Ectodermal cell (in vitro differentiated cells): ENCODE measurements around the gene NSF.
"Not testable (repeated sequence)": the region's sequence is repeated elsewhere in the genome, so short reads cannot be mapped to it uniquely, and the experiment has no call there.

Experiments
- H3K27ac ChIP-seq: 2 replicates; pipeline ENCODE4 v1.7.0; 2013; ENCODE audit warnings: mild to moderate bottlenecking, low read depth, low read length; ENCODE audit not compliant: insufficient read depth, poor library complexity, severe bottlenecking
- H3K27me3 ChIP-seq: 2 replicates; pipeline ENCODE4 v1.7.0; 2013; ENCODE audit warnings: mild to moderate bottlenecking, low read length; ENCODE audit not compliant: insufficient read depth, control insufficient read depth, poor library complexity, severe bottlenecking
- H3K36me3 ChIP-seq: one replicate; pipeline ENCODE4 v1.7.0; 2013; ENCODE audit warnings: low read length; ENCODE audit not compliant: control insufficient read depth, insufficient read depth
- H3K4me1 ChIP-seq: one replicate; pipeline ENCODE4 v1.7.0; 2013; ENCODE audit warnings: low read length; ENCODE audit not compliant: control insufficient read depth, insufficient read depth
- H3K4me3 ChIP-seq: 2 replicates; pipeline ENCODE4 v1.7.0; 2013; ENCODE audit warnings: low read depth, low read length, control low read depth; ENCODE audit not compliant: insufficient read depth
- H3K9me3 ChIP-seq: 2 replicates; pipeline ENCODE4 v1.7.0; 2013; ENCODE audit warnings: mild to moderate bottlenecking, low read length, moderate library complexity; ENCODE audit not compliant: control insufficient read depth
- WGBS, 2 experiments: methylation state at CpG; one replicate each; pipeline ENCODE4 v1.1.7; 2013; ENCODE audit warnings: missing lambda C conversion rate in 2 of 2; 5-methylcytosine and 5-hydroxymethylcytosine counted together

Gene NSF

DNA sequence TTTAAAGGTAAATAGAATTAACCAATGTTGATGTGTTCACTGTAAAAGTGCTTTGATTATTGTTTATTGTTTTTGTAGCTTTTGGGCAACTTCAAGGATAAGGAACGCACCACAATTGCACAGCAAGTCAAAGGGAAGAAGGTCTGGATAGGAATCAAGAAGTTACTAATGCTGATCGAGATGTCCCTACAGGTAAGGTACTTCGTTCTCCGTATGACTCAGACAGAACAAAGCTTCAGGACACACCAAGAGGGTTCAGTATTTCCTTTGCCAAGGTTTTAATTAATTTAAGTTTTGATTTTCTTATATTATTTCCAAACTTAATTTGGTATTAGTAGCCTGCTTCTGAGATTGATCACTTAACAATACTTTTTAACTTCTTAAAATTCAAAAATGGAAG lies 161.0 kb downstream of the NSF start:
- H3K9me3 ChIP-seq: no peaks in the 10 kb centered on the region
- 93 to 99% methylated on average over 4 of the region's 4 CpGs for WGBS, 2 experiments

DNA sequence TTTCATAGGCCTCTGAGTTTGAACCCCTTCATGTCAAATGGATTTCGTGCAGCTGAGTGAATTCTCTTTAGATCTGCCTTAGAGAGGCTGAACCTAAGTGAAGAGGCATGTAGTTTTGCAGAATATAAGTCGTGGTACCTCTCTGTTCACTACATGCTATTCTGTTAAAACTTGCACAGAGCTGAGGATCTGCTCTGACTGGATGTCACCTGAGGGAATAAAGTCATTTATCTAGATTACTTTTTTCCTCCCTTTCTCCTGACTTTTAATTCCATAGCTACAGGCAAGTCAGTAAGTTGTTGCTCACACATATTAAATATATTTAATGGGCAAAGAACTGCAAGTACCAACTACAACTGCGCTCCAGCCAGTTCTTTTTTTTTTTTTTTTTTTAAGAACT lies 163.3 kb downstream of the NSF start:
- no peaks in the 10 kb centered on the region for H3K27me3 ChIP-seq
- H3K36me3 ChIP-seq: peaks cover 21% of the 10 kb centered on the region
- H3K27ac ChIP-seq: no peak overlapping the region
- WGBS, 2 experiments: 90 to 94% methylated on average over 2 to 3 of the region's 3 CpGs
- no peak overlapping the region for H3K4me3 ChIP-seq
- no peaks in the 10 kb centered on the region for H3K4me1 ChIP-seq
- no peaks in the 10 kb centered on the region for H3K9me3 ChIP-seq

More for the DNA sequence above, 161.0 kb downstream of the NSF start:
- no peak overlapping the region for H3K4me3 ChIP-seq
- no peaks in the 10 kb centered on the region for H3K27me3 ChIP-seq
- H3K4me1 ChIP-seq: no peaks in the 10 kb centered on the region
- peaks cover 21% of the 10 kb centered on the region for H3K36me3 ChIP-seq
- no peak overlapping the region for H3K27ac ChIP-seq

DNA sequence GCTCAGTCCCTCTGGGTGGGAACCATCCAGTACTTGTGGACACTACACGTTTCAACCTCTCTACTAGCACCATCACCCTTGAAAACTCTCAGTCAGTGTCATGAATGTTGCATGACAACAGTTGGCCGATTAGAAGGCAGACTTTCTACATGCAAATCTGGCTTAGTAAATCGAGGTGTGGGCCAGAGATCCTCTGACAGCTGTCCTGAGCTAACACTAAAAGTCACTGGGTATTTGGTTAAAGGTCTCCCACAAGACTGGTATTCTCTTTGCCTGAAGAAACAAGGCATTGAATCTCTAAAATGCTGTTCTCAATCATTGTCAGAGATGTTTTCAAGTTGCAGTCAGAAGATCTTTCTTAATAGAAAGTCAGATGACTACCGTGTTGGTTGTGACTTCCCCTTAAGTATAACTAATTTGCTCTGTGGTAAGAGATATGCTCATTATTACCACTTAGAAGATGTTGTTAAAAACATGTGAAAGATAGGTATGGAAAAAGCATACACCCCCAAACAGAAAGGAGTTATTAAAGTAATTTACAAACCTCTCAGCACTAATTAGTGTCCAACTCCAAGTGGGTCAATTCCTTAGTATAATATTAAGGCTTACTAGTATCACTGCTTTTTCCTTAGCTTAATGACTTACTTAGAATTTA lies 165.7 kb downstream of the NSF start:
- H3K36me3 ChIP-seq: peaks cover 21% of the 10 kb centered on the region
- H3K27ac ChIP-seq: no peak overlapping the region
- H3K27me3 ChIP-seq: no peaks in the 10 kb centered on the region
- no peaks in the 10 kb centered on the region for H3K4me1 ChIP-seq
- no peak overlapping the region for H3K4me3 ChIP-seq
- H3K9me3 ChIP-seq: no peaks in the 10 kb centered on the region
- WGBS, 2 experiments: 86 to 95% methylated on average over 4 of the region's 4 CpGs

DNA sequence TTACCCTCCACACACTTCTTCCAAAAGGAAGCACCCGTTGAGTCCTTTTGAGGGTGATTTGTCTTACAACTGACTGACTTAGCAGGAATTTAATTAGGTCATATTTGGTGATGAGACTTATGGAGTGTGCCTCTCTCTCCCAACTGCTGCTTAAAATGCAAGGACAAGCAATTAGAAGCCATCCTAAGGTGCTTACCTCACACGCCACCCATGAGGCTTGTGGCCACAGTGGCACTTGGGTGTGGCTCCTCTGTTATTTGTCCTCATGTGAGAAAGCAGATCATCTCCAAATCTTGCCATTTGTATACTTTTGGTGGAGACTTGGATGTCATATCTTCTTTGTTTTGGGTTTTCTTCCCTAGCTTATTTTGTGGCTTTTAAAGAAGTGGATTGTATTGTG lies 166.4 kb downstream of the NSF start:
- WGBS, 2 experiments: 94 to 100% methylated on average over 2 of the region's 2 CpGs
- no peaks in the 10 kb centered on the region for H3K4me1 ChIP-seq
- no peaks in the 10 kb centered on the region for H3K9me3 ChIP-seq
- no peaks in the 10 kb centered on the region for H3K27me3 ChIP-seq
- H3K4me3 ChIP-seq: no peak overlapping the region
- no peak overlapping the region for H3K27ac ChIP-seq
- peaks cover 16% of the 10 kb centered on the region for H3K36me3 ChIP-seq

DNA sequence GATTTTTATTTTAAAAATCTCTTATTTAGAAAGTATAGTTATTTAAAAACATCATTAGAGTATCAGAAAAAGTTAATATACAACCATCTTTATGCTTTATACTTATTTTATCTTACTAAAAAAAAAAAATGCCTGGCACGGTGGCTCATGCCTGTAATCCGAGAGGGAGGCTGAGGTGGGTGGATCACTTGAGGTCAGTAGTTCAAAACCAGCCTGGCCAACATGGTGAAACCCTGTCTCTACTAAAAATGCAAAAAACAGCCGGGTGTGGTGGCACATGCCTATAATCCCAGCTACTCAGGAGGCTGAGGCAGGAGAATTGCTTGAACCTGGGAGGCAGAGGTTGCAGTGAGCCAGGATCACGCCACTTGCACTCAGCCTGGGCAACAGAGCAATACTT lies 167.1 kb downstream of the NSF start:
- peaks cover 12% of the 10 kb centered on the region for H3K36me3 ChIP-seq
- H3K4me3 ChIP-seq, H3K4me1 ChIP-seq, H3K9me3 ChIP-seq, H3K27me3 ChIP-seq, H3K27ac ChIP-seq: not testable (repeated sequence)
- 86 to 87% methylated on average over 4 of the region's 4 CpGs for WGBS, 2 experiments

DNA sequence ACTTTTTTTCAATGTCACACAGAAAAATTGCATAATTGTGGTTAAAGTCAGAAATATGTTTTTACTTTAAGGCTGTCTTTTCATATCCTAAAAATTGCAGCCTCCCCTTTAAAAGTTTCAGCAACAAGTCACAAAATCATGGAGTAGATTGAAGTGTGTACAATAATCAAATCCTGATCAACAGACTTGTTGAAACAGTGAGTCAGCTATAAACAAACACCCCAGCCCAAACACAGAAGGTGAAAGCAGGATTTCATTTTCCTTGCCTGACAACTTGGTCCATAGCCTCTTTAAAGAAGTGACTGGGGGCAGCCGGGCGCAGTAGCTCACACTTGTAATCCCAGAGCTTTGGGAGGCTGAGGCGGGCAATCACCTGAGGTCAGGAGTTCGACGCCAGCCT lies 168.1 kb downstream of the NSF start:
- no peaks in the 10 kb centered on the region for H3K9me3 ChIP-seq
- no peaks in the 10 kb centered on the region for H3K4me1 ChIP-seq
- H3K36me3 ChIP-seq: peaks cover 12% of the 10 kb centered on the region
- H3K27ac ChIP-seq: no peak overlapping the region
- no peaks in the 10 kb centered on the region for H3K27me3 ChIP-seq
- 89 to 93% methylated on average over 5 of the region's 5 CpGs for WGBS, 2 experiments
- H3K4me3 ChIP-seq: no peak overlapping the region

DNA sequence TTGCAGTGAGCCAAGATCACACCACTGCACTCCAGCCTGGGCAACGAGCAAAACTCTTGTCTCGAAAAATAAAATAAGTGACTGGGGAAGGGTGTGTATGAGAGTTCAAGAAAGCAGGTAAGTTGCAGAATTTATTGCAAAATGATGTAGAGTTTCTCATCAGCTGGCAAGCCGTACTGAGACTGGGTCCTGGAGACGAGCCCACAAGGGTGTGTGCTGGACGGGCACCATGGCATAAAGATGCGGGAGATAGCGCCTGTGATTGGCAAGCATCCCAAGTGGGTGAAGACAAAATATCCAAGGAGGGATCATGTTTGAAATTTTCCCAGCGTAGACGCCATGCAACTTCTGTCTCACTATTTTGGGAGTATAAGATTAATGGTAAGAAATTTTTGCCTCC lies 168.7 kb downstream of the NSF start:
- Histone ChIP-seq H3K27ac (no peak overlapping the region), H3K4me1 (no peaks in the 10 kb centered on the region), H3K9me3 (no peaks in the 10 kb centered on the region), H3K36me3 (peaks cover 12% of the 10 kb centered on the region), H3K4me3 (no peak overlapping the region), H3K27me3 (no peaks in the 10 kb centered on the region)
- 94 to 95% methylated on average over 9 of the region's 9 CpGs for WGBS, 2 experiments

DNA sequence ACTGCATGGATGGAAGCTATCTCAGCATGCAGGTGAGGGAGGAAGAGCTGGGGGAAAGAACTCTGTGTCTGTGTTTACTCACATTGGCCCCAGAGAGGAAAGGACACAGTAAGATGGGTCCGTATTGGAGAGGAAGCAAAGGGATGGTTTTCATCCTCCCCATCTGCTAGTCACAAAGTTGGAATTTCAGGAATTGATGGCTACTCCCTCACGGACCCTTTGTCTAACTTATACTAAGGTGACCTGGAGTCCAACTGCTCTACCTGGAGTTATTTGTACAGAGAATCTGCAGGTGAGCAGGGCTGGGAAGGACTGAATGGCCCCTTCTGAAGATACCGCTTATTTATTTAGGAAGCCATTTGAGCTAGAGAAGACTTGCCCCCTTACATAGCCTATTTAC lies 172.9 kb downstream of the NSF start:
- Histone ChIP-seq H3K9me3 (no peaks in the 10 kb centered on the region), H3K27ac (no peak overlapping the region), H3K4me1 (no peaks in the 10 kb centered on the region), H3K4me3 (no peak overlapping the region), H3K36me3 (no peaks in the 10 kb centered on the region), H3K27me3 (no peaks in the 10 kb centered on the region)
- WGBS, 2 experiments: 92 to 95% methylated on average over 3 of the region's 3 CpGs

DNA sequence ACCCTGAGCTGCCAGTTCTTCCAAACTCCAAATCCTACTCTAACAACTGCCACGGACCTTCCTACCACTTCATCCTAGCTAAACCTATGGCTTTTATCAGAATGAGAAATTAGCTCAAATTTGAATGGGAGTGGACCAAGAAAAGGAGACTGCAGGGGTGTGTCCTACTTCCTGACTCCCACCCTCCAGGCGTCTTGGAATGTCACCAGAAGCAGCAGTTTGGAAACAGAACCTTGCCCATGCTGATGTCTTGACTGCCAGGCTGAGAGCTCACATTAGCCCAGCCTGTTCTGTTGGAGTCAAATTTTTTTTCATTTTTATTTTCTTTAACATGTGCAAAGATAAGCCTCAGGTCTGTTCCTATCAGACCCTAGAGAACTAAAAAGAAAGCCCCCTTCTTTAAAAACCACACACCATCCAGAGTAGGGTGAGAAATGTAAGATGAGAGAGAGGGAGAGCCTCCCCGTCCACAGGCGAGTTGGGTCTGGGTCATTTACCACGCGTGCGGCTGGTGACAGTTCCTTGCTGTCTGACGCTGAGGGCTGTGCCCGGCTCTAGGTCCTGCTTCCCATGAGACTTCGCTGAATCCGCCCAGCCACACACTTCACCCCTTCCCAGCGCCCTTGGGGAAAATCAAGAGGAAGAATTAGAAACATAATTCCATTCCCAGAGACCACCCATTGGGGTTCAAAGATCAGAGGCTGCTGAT lies 173.7 kb downstream of the NSF start:
- Histone ChIP-seq H3K4me1 (no peaks in the 10 kb centered on the region), H3K27ac (no peak overlapping the region), H3K36me3 (no peaks in the 10 kb centered on the region), H3K9me3 (no peaks in the 10 kb centered on the region), H3K4me3 (no peak overlapping the region), H3K27me3 (peaks cover 3% of the 10 kb centered on the region)
- 92 to 93% methylated on average over 11 to 12 of the region's 12 CpGs for WGBS, 2 experiments

DNA sequence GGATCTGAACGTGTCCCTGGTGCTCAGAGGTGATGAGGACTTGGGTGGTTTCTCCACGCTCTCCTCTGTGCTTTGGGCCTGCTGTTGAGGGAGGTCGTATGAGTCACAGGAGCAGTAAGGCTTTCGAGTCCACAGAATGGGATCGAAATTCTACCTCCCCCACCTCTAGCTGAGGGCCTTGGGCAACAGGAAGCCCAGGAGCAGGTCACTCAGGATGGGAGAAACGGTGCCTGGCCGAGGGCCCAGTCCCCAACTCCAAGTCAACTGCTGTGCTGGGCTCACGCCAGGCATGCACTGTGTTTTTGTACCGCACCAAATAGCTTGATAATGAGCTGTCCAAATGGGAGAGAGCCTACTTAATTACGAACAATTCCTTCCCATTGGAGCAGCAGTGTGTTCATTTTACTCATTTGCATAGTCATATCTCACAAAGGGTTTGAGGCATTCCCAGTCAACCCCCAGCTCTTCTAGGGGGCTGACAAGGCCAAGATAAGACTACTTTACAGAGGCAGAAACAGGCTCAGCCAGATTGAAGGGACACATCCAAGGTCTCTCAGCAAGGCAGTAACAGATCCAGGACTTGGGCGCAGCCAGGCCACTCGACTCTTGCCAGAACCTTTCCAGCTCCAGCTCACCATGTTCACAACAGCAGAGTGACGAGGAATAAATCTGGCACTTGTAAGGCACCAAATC lies 174.4 kb downstream of the NSF start:
- Histone ChIP-seq H3K27ac (no peak overlapping the region), H3K4me3 (no peak overlapping the region), H3K36me3 (no peaks in the 10 kb centered on the region), H3K27me3 (peaks cover 5% of the 10 kb centered on the region), H3K4me1 (no peaks in the 10 kb centered on the region), H3K9me3 (no peaks in the 10 kb centered on the region)
- 81 to 88% methylated on average over 13 of the region's 13 CpGs for WGBS, 2 experiments
